ENCODE data around the gene TRPC1.

DNA sequence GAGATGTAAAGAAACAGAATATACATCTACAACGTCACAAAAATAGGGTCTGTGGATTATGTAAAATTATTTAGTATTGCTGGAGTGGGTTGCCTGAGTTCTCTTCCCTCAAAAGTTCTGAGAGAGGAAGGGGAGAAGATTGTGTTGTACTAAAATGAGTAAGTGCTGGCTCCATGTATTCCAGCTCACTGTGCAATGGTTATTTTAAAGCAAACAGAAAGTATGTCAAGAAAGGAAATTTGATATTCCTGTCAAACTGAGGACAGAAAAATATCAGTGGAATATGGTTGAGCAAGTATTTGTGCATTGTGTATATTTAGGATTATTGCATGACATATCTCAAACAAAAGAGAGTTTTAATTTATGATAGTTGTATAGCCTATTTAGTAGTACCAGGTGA, 2.2 kb downstream of the TRPC1 start:
- TF ChIP-seq, protein P1, sequence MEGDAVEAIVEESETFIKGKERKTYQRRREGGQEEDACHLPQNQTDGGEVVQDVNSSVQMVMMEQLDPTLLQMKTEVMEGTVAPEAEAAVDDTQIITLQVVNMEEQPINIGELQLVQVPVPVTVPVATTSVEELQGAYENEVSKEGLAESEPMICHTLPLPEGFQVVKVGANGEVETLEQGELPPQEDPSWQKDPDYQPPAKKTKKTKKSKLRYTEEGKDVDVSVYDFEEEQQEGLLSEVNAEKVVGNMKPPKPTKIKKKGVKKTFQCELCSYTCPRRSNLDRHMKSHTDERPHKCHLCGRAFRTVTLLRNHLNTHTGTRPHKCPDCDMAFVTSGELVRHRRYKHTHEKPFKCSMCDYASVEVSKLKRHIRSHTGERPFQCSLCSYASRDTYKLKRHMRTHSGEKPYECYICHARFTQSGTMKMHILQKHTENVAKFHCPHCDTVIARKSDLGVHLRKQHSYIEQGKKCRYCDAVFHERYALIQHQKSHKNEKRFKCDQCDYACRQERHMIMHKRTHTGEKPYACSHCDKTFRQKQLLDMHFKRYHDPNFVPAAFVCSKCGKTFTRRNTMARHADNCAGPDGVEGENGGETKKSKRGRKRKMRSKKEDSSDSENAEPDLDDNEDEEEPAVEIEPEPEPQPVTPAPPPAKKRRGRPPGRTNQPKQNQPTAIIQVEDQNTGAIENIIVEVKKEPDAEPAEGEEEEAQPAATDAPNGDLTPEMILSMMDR (IDR thresholded peaks at IDR 0.05), result no peak
- TF ChIP-seq, protein P2, sequence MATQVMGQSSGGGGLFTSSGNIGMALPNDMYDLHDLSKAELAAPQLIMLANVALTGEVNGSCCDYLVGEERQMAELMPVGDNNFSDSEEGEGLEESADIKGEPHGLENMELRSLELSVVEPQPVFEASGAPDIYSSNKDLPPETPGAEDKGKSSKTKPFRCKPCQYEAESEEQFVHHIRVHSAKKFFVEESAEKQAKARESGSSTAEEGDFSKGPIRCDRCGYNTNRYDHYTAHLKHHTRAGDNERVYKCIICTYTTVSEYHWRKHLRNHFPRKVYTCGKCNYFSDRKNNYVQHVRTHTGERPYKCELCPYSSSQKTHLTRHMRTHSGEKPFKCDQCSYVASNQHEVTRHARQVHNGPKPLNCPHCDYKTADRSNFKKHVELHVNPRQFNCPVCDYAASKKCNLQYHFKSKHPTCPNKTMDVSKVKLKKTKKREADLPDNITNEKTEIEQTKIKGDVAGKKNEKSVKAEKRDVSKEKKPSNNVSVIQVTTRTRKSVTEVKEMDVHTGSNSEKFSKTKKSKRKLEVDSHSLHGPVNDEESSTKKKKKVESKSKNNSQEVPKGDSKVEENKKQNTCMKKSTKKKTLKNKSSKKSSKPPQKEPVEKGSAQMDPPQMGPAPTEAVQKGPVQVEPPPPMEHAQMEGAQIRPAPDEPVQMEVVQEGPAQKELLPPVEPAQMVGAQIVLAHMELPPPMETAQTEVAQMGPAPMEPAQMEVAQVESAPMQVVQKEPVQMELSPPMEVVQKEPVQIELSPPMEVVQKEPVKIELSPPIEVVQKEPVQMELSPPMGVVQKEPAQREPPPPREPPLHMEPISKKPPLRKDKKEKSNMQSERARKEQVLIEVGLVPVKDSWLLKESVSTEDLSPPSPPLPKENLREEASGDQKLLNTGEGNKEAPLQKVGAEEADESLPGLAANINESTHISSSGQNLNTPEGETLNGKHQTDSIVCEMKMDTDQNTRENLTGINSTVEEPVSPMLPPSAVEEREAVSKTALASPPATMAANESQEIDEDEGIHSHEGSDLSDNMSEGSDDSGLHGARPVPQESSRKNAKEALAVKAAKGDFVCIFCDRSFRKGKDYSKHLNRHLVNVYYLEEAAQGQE (IDR thresholded peaks at IDR 0.05; ENCODE audit: insufficient read depth in 1 of 2, low read depth in 2 of 2, low read length in 1 of 2), result no peak

Measured in Panc1 (cell line).